Naive thymus-derived CD8-positive, alpha-beta T cell (primary cell): ENCODE measurements around the gene PLBD1. TPM values are rescaled to one million over a fixed set of nuclear protein-coding genes. Genes with fewer than 3 reads are reported as not detected.
A peak's percentile ranks its signal among the peaks of the same experiment; 100 is the strongest.

Source experiments
- ATAC-seq, 2 donors: fragments of 150-1000 bp; cut with Tn5 transposase in 1 of 2; sonication (Bioruptor Pico), chemical (Tn5 transposase) in 1 of 2; 1 replicate in 1 of 2; 2 replicates in 1 of 2; pipeline ENCODE4 v1.10.0; 2021; ENCODE audit warnings: mild to moderate bottlenecking in 2 of 2, moderate library complexity in 2 of 2
- POLR2A ChIA-PET: fragments of 350-600 bp; sonication (Branson Sonifier 250); formaldehyde crosslinking; loops from one replicate; lab custom pipeline; 2021; ENCODE audit warnings: antibody characterized with exemption; lab: Charles Lee
- DNase-seq, 10 donors: peaks; one replicate each; pipeline versions ENCODE4 v3.0.0 to v3.0.0-alpha.2; 2020 to 2022
- H3K27ac Mint-ChIP-seq, 10 donors: one replicate each; pipeline ENCODE4 v1.8.0; 2020 to 2022; ENCODE audit warnings: mild to moderate bottlenecking in 10 of 10, mixed read lengths in 10 of 10, moderate library complexity in 4 of 10, inconsistent platforms in 1 of 10
- H3K27me3 Mint-ChIP-seq, 5 donors: one replicate each; pipeline ENCODE4 v1.8.0; 2021 to 2022; ENCODE audit warnings: mixed read lengths in 5 of 5
- H3K36me3 Mint-ChIP-seq, 3 donors: one replicate each; pipeline ENCODE4 v1.8.0; 2020 to 2022; ENCODE audit warnings: mixed read lengths in 3 of 3, mild to moderate bottlenecking in 2 of 3, inconsistent platforms in 1 of 3
- H3K4me1 Mint-ChIP-seq, 4 donors: one replicate each; pipeline ENCODE4 v1.8.0; 2021 to 2022; ENCODE audit warnings: mixed read lengths in 4 of 4
- H3K4me3 Mint-ChIP-seq, 10 donors: one replicate each; pipeline ENCODE4 v1.8.0; 2020 to 2022; ENCODE audit warnings: mild to moderate bottlenecking in 10 of 10, mixed read lengths in 10 of 10, moderate library complexity in 6 of 10, inconsistent platforms in 1 of 10
- H3K9me3 Mint-ChIP-seq, 9 donors: one replicate each; pipeline ENCODE4 v1.8.0; 2020 to 2022; ENCODE audit warnings: mixed read lengths in 9 of 9, mild to moderate bottlenecking in 3 of 9, inconsistent platforms in 1 of 9, moderate library complexity in 1 of 9
- polyA plus RNA-seq, 3 donors: library from polyadenylated mRNA; unstranded; fragments of 300-500 nt; fragmentation: Illumina TruSeq; gene quantifications; one replicate each; pipeline ENCODE4 v1.2.3, GENCODE V29; 2021
- total RNA-seq, 8 experiments: library from RNA in 2 of 8; stranded (reverse) in 2 of 8; gene quantifications; one replicate each; pipeline ENCODE4 v1.2.3 and lab custom pipeline; 2021 to 2026

The PLBD1 gene
- total RNA-seq (under 1 TPM; 0.25 to 0.86 TPM), polyA plus RNA-seq (1 to 10 TPM in 1 of 3 donors, under 1 TPM in 1, not detected in 1; 0.82 to 1.2 TPM), total RNA-seq (lab: John Stamatoyannopoulos, UW) (0 to 0.29 (median 0.09) reads per million in 6 experiments)

- H3K9me3 Mint-ChIP-seq = peaks cover 0 to 2% (median 0%) of the 10 kb centered on the region in 9 donors
- H3K27me3 Mint-ChIP-seq = peaks cover 17 to 46% (median 38%) of the 10 kb centered on the region in 5 donors
- H3K36me3 Mint-ChIP-seq = peaks cover 0 to 4% (median 0%) of the 10 kb centered on the region in 3 donors
- peaks cover 0 to 13% (median 6%) of the 10 kb centered on the region in 4 donors for H3K4me1 Mint-ChIP-seq
- peak; percentile 46 to 57 for ATAC-seq
- no peak for DNase-seq
- peak within 1 kb of the TSS; percentile 20 to 78 (median 54) for H3K4me3 Mint-ChIP-seq
- POLR2A ChIA-PET = interaction anchor here (0.6 kb wide), 1 partner anchor 208 kb away, joined by 4 read pairs; no protein-coding TSS in a partner anchor
- H3K27ac Mint-ChIP-seq = peak within 1 kb of the TSS in 1 of 10 donors; percentile 7
Observed at GRCh38 chr12:14567351-14568162, at the start of gene PLBD1. TSS of gene PLBD1 (minus strand) at chr12:14567883. CDS start at chr12:14567696, 187 bp downstream.

- DNase-seq = no peak
Observed at GRCh38 chr12:14614704-14615121, 47.0 kb upstream of the PLBD1 start.

GRCh38 chr12:14613718-14614117 is 46.0 kb upstream of the PLBD1 start:
- Mint-ChIP-seq H3K36me3 (peaks cover 0 to 26% (median 12%) of the 10 kb centered on the region in 3 donors), H3K27me3 (peaks cover 0 to 14% (median 10%) of the 10 kb centered on the region in 5 donors), H3K4me1 (peaks cover 0 to 23% (median 0%) of the 10 kb centered on the region in 4 donors), H3K4me3 (no peak overlapping the region), H3K27ac (peak overlapping the region in 1 of 10 donors; percentile 10), H3K9me3 (peaks cover 5 to 31% (median 21%) of the 10 kb centered on the region in 9 donors)
- DNase-seq (peak in 1 of 10 donors; percentile 13), ATAC-seq (peak in 1 of 2 donors; percentile 58)
- POLR2A ChIA-PET = no interaction called here

More at GRCh38 chr12:14614704-14615121, 47.0 kb upstream of the PLBD1 start:
- POLR2A ChIA-PET = no interaction called here
- peaks cover 3 to 19% (median 11%) of the 10 kb centered on the region in 5 donors for H3K27me3 Mint-ChIP-seq
- peaks cover 0 to 25% (median 5%) of the 10 kb centered on the region in 4 donors for H3K4me1 Mint-ChIP-seq
- H3K9me3 Mint-ChIP-seq = peaks cover 3 to 21% (median 13%) of the 10 kb centered on the region in 9 donors
- peak overlapping the region in 2 of 10 donors; percentile 7 to 64 for H3K27ac Mint-ChIP-seq
- peak overlapping the region in 1 of 10 donors; percentile 16 for H3K4me3 Mint-ChIP-seq
- H3K36me3 Mint-ChIP-seq = peaks cover 0 to 17% (median 10%) of the 10 kb centered on the region in 3 donors
- no peak for ATAC-seq

- H3K27ac Mint-ChIP-seq = peak overlapping the region in 1 of 10 donors; percentile 10
- ATAC-seq (no peak), DNase-seq (no peak)
- peaks cover 0 to 14% (median 10%) of the 10 kb centered on the region in 5 donors for H3K27me3 Mint-ChIP-seq
- H3K4me1 Mint-ChIP-seq = peaks cover 0 to 23% (median 0%) of the 10 kb centered on the region in 4 donors
- H3K4me3 Mint-ChIP-seq = no peak overlapping the region
- peaks cover 0 to 33% (median 15%) of the 10 kb centered on the region in 3 donors for H3K36me3 Mint-ChIP-seq
- peaks cover 10 to 39% (median 29%) of the 10 kb centered on the region in 9 donors for H3K9me3 Mint-ChIP-seq
- POLR2A ChIA-PET = no interaction called here
Observed at GRCh38 chr12:14612898-14613445, 45.3 kb upstream of the PLBD1 start.

GRCh38 chr12:14612250-14612649 is 44.6 kb upstream of the PLBD1 start:
- Mint-ChIP-seq H3K4me1 (peaks cover 0 to 23% (median 0%) of the 10 kb centered on the region in 4 donors), H3K27ac (no peak overlapping the region), H3K4me3 (no peak overlapping the region), H3K9me3 (peaks cover 16 to 46% (median 33%) of the 10 kb centered on the region in 9 donors), H3K36me3 (peaks cover 0 to 40% (median 19%) of the 10 kb centered on the region in 3 donors), H3K27me3 (peaks cover 0 to 14% (median 10%) of the 10 kb centered on the region in 5 donors)
- POLR2A ChIA-PET = no interaction called here
- ATAC-seq = no peak
- no peak for DNase-seq

- Mint-ChIP-seq H3K36me3 (peaks cover 0 to 41% (median 21%) of the 10 kb centered on the region in 3 donors), H3K27me3 (peaks cover 0 to 14% (median 10%) of the 10 kb centered on the region in 5 donors), H3K4me3 (no peak overlapping the region), H3K4me1 (peaks cover 0 to 23% (median 0%) of the 10 kb centered on the region in 4 donors), H3K27ac (no peak overlapping the region), H3K9me3 (peaks cover 16 to 51% (median 37%) of the 10 kb centered on the region in 9 donors)
- ATAC-seq (no peak), DNase-seq (no peak)
- POLR2A ChIA-PET = no interaction called here
Observed at GRCh38 chr12:14611640-14612203, 44.0 kb upstream of the PLBD1 start.

GRCh38 chr12:14607568-14607967 is 39.9 kb upstream of the PLBD1 start:
- DNase-seq = no peak
- H3K4me3 Mint-ChIP-seq = no peak overlapping the region
- POLR2A ChIA-PET = no interaction called here
- peaks cover 0 to 16% (median 9%) of the 10 kb centered on the region in 5 donors for H3K27me3 Mint-ChIP-seq
- ATAC-seq = no peak
- H3K4me1 Mint-ChIP-seq = no peaks in the 10 kb centered on the region
- H3K27ac Mint-ChIP-seq = no peak overlapping the region
- peaks cover 2 to 63% (median 32%) of the 10 kb centered on the region in 3 donors for H3K36me3 Mint-ChIP-seq
- H3K9me3 Mint-ChIP-seq = peaks cover 16 to 85% (median 59%) of the 10 kb centered on the region in 9 donors

- DNase-seq = no peak
- Mint-ChIP-seq H3K4me1 (no peaks in the 10 kb centered on the region), H3K9me3 (peaks cover 15 to 70% (median 48%) of the 10 kb centered on the region in 9 donors), H3K4me3 (no peak overlapping the region), H3K27me3 (peaks cover 0 to 17% (median 11%) of the 10 kb centered on the region in 5 donors), H3K27ac (no peak overlapping the region), H3K36me3 (peaks cover 2 to 52% (median 22%) of the 10 kb centered on the region in 3 donors)
- POLR2A ChIA-PET = no interaction called here
- ATAC-seq = no peak
Observed at GRCh38 chr12:14605401-14605989, 37.8 kb upstream of the PLBD1 start.

GRCh38 chr12:14601692-14602478 is 34.2 kb upstream of the PLBD1 start:
- peaks cover 2 to 34% (median 24%) of the 10 kb centered on the region in 3 donors for H3K36me3 Mint-ChIP-seq
- DNase-seq = no peak
- ATAC-seq = no peak
- H3K27me3 Mint-ChIP-seq = peaks cover 0 to 17% (median 11%) of the 10 kb centered on the region in 5 donors
- H3K27ac Mint-ChIP-seq = no peak overlapping the region
- H3K4me3 Mint-ChIP-seq = no peak overlapping the region
- peaks cover 12 to 60% (median 41%) of the 10 kb centered on the region in 9 donors for H3K9me3 Mint-ChIP-seq
- H3K4me1 Mint-ChIP-seq = no peaks in the 10 kb centered on the region
- POLR2A ChIA-PET = no interaction called here

GRCh38 chr12:14597480-14597879 is 29.8 kb upstream of the PLBD1 start:
- Mint-ChIP-seq H3K4me1 (no peaks in the 10 kb centered on the region), H3K27me3 (peaks cover 0 to 9% (median 0%) of the 10 kb centered on the region in 5 donors), H3K4me3 (no peak overlapping the region), H3K9me3 (peaks cover under 1 to 30% (median 23%) of the 10 kb centered on the region in 9 donors), H3K36me3 (peaks cover 0 to 13% (median 12%) of the 10 kb centered on the region in 3 donors), H3K27ac (no peak overlapping the region)
- ATAC-seq = no peak
- POLR2A ChIA-PET = no interaction called here
- no peak for DNase-seq

- peaks cover 0 to 5% (median 0%) of the 10 kb centered on the region in 9 donors for H3K9me3 Mint-ChIP-seq
- no peak overlapping the region for H3K4me3 Mint-ChIP-seq
- H3K36me3 Mint-ChIP-seq = no peaks in the 10 kb centered on the region
- ATAC-seq (no peak), DNase-seq (no peak)
- H3K27me3 Mint-ChIP-seq = peaks cover 0 to 7% (median 0%) of the 10 kb centered on the region in 5 donors
- H3K4me1 Mint-ChIP-seq = no peaks in the 10 kb centered on the region
- POLR2A ChIA-PET = no interaction called here
- H3K27ac Mint-ChIP-seq = no peak overlapping the region
Observed at GRCh38 chr12:14591719-14592118, 24.0 kb upstream of the PLBD1 start.
